ENCODE measurements around the gene AGXT.

AGXT gene

GRCh38 chr2:240878341-240878936 lies 9.8 kb downstream of the AGXT start:
- no peak for DNase-seq
- in situ Hi-C loops (cut with HindIII; ENCODE audit: low pct_ligation_motif_present, low pct_unique_long_range_greater_than_20kb, low sequenced_read_pairs) = no loop called here

DNA sequence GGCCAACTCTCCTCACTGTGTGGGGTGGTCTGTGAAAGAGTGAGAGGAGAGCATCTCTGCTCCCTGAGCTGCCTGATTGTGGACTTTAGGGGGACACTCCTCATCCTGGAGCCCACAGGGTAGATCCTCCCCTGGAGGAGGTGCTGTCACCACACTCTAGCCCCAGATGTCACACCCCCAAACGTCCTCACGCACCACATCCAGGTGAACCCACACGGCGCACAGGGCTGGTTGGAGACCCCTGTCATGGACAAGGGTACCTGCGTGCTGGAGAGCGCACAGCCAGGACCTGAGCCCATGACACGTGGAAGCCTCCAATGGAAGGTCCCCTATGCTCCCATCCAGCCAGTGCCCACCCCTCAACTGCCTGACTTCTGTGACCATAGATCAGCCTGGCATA lies 10.5 kb downstream of the AGXT start:
- no peak for DNase-seq
- in situ Hi-C loops (cut with HindIII; ENCODE audit: low pct_ligation_motif_present, low pct_unique_long_range_greater_than_20kb, low sequenced_read_pairs) = no loop called here

DNA sequence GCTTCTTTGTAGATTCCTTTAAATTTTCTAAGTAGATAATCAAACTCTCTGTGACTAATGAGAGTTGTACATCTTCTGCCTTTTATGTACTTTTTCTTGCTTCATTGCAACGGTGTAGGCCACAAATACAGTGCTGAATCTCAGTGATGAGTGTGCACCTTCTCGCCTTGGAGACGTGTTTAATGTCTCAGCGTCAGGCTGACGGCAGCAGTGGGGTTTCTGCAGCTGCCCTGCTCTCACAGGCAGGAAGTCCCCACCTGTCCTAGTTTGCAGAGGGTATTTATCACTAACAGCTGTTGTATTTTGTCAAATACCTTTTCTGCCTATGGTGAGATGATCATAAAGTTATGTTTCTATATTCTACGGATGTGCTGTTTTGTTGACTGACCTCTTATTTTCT lies 13.3 kb downstream of the AGXT start:
- no peak for DNase-seq
- in situ Hi-C loops (cut with HindIII; ENCODE audit: low pct_ligation_motif_present, low pct_unique_long_range_greater_than_20kb, low sequenced_read_pairs) = no loop called here

- in situ Hi-C loops (cut with HindIII; ENCODE audit: low pct_ligation_motif_present, low pct_unique_long_range_greater_than_20kb, low sequenced_read_pairs) = no loop called here
- no peak for DNase-seq
These were observed 15.6 kb downstream of the AGXT start for GRCh38 chr2:240884221-240884620.

DNA sequence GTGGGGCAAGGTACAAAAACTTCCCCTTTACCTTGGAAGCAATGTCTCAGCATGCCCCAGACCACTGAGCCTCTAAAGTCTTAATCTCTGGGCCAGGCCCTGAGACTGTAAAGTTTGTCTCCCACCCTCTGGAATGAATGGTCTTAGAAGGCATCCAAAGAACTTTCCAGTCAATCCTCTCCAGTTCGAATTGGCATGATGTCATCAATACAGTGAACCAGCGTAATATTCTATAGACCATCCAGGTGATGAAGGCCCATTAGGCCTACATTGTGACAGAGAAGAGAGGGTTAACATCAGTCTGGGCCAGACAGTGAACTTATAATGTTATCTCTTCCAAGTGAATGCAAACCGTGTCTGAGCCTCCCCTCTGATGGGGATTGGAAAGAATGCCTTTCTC lies 16.1 kb downstream of the AGXT start:
- DNase-seq = no peak
- in situ Hi-C loops (cut with HindIII; ENCODE audit: low pct_ligation_motif_present, low pct_unique_long_range_greater_than_20kb, low sequenced_read_pairs) = no loop called here

DNA sequence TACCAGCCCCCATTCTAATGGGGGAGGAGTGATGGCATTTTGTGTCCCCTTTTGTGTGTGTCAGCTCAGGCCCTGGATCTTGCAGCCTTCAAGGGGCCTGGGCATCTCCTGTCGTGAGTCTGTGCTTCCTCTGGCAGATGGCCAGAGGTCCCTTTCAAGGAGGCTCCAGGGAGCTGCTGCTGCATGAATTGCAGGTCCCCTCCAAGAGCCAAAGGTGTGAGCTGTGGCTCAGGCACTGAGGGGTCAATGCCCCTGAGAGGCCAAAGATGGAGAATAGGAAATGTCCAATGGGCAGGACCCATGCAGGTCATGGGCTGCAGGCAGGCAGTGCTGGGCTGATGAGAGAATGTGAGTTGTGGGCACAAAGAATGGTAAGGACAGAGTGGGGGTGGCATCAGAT lies 16.9 kb downstream of the AGXT start:
- no peak for DNase-seq
- in situ Hi-C loops (cut with HindIII; ENCODE audit: low pct_ligation_motif_present, low pct_unique_long_range_greater_than_20kb, low sequenced_read_pairs) = no loop called here

DNA sequence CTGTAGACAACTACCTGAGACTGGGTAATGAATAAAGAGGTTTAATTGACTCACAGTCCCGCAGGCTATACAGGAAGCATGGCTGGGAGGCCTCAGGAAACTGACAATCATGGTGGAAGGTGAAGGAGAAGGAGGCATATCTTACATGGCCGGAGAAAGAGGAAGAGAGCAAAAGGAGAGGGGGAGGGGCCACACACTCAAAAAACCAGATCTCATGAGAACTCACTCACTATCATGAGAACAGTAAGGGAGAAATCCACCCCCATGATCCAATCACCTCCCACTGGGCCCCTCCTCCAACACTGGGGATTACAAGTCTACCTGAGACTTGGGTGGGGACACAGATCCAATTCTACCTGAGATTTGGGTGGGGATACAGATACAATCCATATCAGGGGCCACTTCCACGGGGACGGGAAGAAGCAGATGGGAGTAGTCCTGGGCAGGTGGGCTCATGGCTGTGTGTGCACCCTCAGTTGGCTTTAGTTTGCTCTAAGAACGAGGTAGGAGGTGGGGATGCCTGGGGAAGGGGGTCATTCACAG lies 17.5 kb downstream of the AGXT start:
- DNase-seq = no peak
- in situ Hi-C loops (cut with HindIII; ENCODE audit: low pct_ligation_motif_present, low pct_unique_long_range_greater_than_20kb, low sequenced_read_pairs) = no loop called here

DNA sequence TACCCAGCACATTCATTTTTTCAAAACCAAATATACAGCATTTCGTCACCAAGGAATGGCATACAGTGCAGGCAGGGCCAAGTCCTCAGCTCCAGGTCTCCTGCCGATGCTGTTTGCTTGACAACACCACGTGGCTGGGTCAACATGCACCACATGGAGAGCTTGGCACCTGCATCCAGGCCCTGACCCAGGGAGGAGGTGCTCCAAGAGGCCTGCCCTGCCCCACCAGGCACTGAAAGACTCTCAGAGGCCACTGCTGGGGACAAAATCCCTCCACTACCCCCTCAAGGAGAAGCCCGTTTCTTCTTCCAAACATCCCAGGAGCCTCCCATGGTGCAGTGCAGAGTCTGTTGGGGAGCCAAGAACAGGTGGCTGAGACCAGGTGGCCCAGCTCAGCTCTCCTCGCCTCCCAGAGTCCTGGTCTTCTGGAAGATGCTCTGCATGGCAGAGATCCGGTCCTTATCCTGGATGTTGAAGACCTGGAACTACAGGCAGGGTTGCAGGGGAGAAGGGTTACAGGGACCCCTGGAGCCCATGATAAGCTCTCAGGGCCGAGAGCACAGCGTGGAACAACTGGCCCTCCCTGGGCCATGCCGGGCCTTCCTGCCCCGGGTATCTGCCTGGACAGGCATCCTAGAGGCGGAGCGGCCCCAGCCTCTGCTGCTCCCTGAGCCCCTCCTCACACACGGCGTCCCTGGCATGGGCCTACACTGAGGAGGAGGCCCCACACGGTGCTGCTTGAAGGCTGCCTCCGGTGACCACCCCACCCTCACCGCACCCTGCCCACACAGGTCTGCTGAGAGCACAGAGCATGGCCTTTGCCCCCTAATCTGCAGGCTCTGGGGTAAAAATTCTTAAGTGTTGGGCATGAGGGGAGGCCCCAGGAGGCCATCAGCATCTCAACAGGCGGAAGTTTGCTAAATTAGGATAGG lies 18.3 kb downstream of the AGXT start:
- no peak for DNase-seq
- in situ Hi-C loops (cut with HindIII; ENCODE audit: low pct_ligation_motif_present, low pct_unique_long_range_greater_than_20kb, low sequenced_read_pairs) = no loop called here

DNA sequence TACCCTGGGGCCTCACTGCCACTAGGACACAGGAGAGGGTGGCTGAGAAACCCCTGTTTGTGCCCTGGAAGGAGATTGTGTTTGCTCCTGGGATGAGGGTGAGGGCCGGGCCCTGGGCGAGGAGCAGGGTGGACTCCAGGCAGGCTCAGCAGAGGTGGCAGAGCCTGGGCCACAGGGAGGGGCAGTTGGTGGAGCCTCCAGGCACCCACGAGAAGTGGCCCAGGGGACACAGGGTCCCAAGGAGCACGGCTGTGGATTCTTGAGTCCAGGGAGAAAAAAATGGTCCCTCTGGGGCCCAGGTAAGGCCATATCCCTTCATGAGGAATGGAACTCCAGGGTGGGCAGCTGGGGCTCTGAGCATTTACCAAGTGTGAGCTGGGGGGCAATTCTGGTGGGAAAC lies 19.0 kb downstream of the AGXT start:
- no peak for DNase-seq
- in situ Hi-C loops (cut with HindIII; ENCODE audit: low pct_ligation_motif_present, low pct_unique_long_range_greater_than_20kb, low sequenced_read_pairs) = no loop called here

GRCh38 chr2:240888130-240888889 lies 19.7 kb downstream of the AGXT start:
- DNase-seq = no peak
- in situ Hi-C loops (cut with HindIII; ENCODE audit: low pct_ligation_motif_present, low pct_unique_long_range_greater_than_20kb, low sequenced_read_pairs) = no loop called here

DNA sequence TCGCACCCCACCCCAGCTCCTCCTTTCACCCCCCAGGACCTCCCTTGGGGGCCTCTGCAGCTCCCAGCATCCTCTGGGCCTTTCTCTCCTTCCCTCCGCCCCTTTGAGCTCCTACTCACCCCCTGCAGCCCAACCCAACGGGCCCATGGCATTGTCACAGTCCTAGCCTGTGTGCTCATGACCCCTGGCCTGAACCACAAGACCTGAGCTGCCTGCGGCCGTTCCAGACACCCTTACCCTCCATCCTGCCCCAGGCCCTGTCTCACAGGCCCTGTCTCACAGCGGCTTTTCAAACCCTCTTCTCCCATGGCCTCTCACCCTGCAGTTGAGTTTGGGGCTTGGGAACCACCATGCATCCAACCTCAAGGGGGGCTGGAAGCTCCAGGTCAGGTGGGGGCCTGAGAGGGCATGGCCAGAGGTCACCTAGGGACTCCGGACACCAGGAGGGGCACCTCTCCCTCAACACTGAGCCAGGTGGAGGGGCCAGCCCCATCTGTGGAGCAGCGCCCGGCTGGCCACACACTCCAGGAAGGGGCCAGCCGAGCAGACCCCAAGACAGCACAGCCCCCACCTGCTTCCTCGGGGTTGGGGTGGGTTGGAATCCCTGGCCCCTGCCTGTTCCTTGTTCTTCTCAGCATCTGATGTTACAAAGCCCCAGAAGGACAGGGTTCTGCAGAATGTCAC lies 20.4 kb downstream of the AGXT start:
- DNase-seq = no peak
- in situ Hi-C loops (cut with HindIII; ENCODE audit: low pct_ligation_motif_present, low pct_unique_long_range_greater_than_20kb, low sequenced_read_pairs) = no loop called here

GRCh38 chr2:240889601-240890560 lies 21.3 kb downstream of the AGXT start:
- DNase-seq = no peak
- in situ Hi-C loops (cut with HindIII; ENCODE audit: low pct_ligation_motif_present, low pct_unique_long_range_greater_than_20kb, low sequenced_read_pairs) = no loop called here

DNA sequence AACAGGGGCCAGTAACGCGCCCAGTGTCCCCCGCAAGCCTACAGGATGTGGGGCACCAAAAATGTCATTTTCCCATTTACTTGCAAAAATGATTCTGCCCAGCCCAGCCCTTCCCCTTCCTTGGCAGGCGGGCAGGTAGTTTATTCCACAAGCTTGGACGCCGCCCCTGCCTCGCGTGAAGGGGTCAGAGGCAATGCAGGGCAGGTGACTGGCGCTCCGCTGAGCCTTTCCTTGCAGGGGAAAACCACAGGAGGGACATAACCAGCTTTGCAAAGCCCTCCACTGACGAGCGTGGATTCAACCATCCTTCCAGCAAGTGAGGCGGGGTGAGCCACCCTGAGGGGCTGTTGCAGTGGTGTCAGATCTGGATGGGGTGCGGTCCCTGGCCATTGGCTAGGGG lies 22.1 kb downstream of the AGXT start:
- in situ Hi-C loops (cut with HindIII; ENCODE audit: low pct_ligation_motif_present, low pct_unique_long_range_greater_than_20kb, low sequenced_read_pairs) = no loop called here
- no peak for DNase-seq

- in situ Hi-C loops (cut with HindIII; ENCODE audit: low pct_ligation_motif_present, low pct_unique_long_range_greater_than_20kb, low sequenced_read_pairs) = no loop called here
- DNase-seq = no peak
These were observed 23.1 kb downstream of the AGXT start for GRCh38 chr2:240891492-240892340.

GRCh38 chr2:240892356-240892755 lies 23.7 kb downstream of the AGXT start:
- in situ Hi-C loops (cut with HindIII; ENCODE audit: low pct_ligation_motif_present, low pct_unique_long_range_greater_than_20kb, low sequenced_read_pairs) = no loop called here
- DNase-seq = no peak

GRCh38 chr2:240892925-240893324 lies 24.3 kb downstream of the AGXT start:
- DNase-seq = no peak
- in situ Hi-C loops (cut with HindIII; ENCODE audit: low pct_ligation_motif_present, low pct_unique_long_range_greater_than_20kb, low sequenced_read_pairs) = no loop called here

DNA sequence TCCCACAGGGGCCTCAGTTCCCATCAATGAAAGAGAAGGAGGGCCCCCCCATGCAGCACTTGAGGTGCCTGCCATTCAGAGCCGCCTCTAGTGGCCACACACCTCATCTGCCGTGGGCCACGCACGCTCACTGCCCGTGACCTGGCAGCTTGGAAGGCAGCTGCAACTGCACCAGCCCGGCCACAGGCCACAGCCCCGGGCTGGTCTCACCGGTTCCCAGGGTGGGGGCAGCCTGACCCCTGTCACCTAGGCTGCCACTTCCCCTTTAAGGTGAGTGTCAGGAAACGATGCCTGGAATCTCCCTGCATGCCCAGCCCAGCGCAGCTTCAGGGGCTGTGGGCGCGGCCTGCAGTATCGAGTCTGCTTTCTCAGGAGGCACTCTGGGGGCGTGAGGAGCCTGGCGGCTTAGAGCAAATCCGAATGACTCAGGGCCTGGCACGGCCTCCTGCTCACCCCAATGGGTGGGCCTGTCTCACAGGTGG lies 24.8 kb downstream of the AGXT start:
- in situ Hi-C loops (cut with HindIII; ENCODE audit: low pct_ligation_motif_present, low pct_unique_long_range_greater_than_20kb, low sequenced_read_pairs) = no loop called here
- no peak for DNase-seq

Measured in ACHN (cell line).